Measurements from ENCODE around the gene MAP1LC3A.

Gene MAP1LC3A

GRCh38 chr20:34549291-34549928, 9.1 kb upstream of the MAP1LC3A start:
- H3K79me2 ChIP-seq (ENCODE audit: insufficient read depth, low read length) = no peaks in the 10 kb centered on the region
- H3K36me3 ChIP-seq (ENCODE audit: insufficient read depth, low read length) = no peaks in the 10 kb centered on the region
- H4K20me1 ChIP-seq (ENCODE audit: insufficient read depth, low read length) = no peaks in the 10 kb centered on the region; the same call in 1 of the 2 replicates
- TF ChIP-seq, protein P1, sequence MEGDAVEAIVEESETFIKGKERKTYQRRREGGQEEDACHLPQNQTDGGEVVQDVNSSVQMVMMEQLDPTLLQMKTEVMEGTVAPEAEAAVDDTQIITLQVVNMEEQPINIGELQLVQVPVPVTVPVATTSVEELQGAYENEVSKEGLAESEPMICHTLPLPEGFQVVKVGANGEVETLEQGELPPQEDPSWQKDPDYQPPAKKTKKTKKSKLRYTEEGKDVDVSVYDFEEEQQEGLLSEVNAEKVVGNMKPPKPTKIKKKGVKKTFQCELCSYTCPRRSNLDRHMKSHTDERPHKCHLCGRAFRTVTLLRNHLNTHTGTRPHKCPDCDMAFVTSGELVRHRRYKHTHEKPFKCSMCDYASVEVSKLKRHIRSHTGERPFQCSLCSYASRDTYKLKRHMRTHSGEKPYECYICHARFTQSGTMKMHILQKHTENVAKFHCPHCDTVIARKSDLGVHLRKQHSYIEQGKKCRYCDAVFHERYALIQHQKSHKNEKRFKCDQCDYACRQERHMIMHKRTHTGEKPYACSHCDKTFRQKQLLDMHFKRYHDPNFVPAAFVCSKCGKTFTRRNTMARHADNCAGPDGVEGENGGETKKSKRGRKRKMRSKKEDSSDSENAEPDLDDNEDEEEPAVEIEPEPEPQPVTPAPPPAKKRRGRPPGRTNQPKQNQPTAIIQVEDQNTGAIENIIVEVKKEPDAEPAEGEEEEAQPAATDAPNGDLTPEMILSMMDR (IDR thresholded peaks at IDR 0.05; ENCODE audit: borderline replicate concordance, extremely low read depth, low read length, poor library complexity, severe bottlenecking) = no peak
- TF ChIP-seq EZH2 (IDR thresholded peaks at IDR 0.05; ENCODE audit: borderline replicate concordance, low read depth, low read length, severe bottlenecking) = no peak
- H3K4me3 ChIP-seq (ENCODE audit: low read depth in 1 of 2, low read length in 2 of 2) = no peak overlapping the region
- H2AFZ ChIP-seq (ENCODE audit: low read depth, low read length) = no peak overlapping the region
- ATAC-seq (ENCODE audit: insufficient read depth, low read depth) (no peak), DNase-seq (no peak)
- no peaks in the 10 kb centered on the region for H3K27me3 ChIP-seq (ENCODE audit: insufficient read depth, low read length, poor library complexity)
- no peak overlapping the region for H3K27ac ChIP-seq (ENCODE audit: low read length)
- H3K4me2 ChIP-seq (ENCODE audit: insufficient read depth, low read length) = no peak overlapping the region
- H3K9ac ChIP-seq (ENCODE audit: low read depth, low read length) = no peak overlapping the region
- H3K4me1 ChIP-seq (ENCODE audit: insufficient read depth, low read length) = no peaks in the 10 kb centered on the region
- no peaks in the 10 kb centered on the region for H3K9me3 ChIP-seq (ENCODE audit: insufficient read depth, low read length, severe bottlenecking)

- Histone ChIP-seq H3K4me2 (ENCODE audit: insufficient read depth, low read length) (no peak overlapping the region), H2AFZ (ENCODE audit: low read depth, low read length) (no peak overlapping the region), H3K4me3 (ENCODE audit: low read depth in 1 of 2, low read length in 2 of 2) (no peak overlapping the region), H3K9me3 (ENCODE audit: insufficient read depth, low read length, severe bottlenecking) (no peaks in the 10 kb centered on the region), H3K79me2 (ENCODE audit: insufficient read depth, low read length) (no peaks in the 10 kb centered on the region), H3K27me3 (ENCODE audit: insufficient read depth, low read length, poor library complexity) (no peaks in the 10 kb centered on the region), H3K4me1 (ENCODE audit: insufficient read depth, low read length) (no peaks in the 10 kb centered on the region), H3K9ac (ENCODE audit: low read depth, low read length) (no peak overlapping the region), H3K27ac (ENCODE audit: low read length) (no peak overlapping the region), H3K36me3 (ENCODE audit: insufficient read depth, low read length) (no peaks in the 10 kb centered on the region), H4K20me1 (ENCODE audit: insufficient read depth, low read length) (no peaks in the 10 kb centered on the region; the same call in 1 of the 2 replicates)
- ATAC-seq (ENCODE audit: insufficient read depth, low read depth) = no peak
- TF ChIP-seq, protein P1 (IDR thresholded peaks at IDR 0.05; ENCODE audit: borderline replicate concordance, extremely low read depth, low read length, poor library complexity, severe bottlenecking) = no peak
- no peak for TF ChIP-seq EZH2 (IDR thresholded peaks at IDR 0.05; ENCODE audit: borderline replicate concordance, low read depth, low read length, severe bottlenecking)
- DNase-seq = no peak
Observed at GRCh38 chr20:34549929-34550305, 8.6 kb upstream of the MAP1LC3A start.

- no peak for DNase-seq
- ATAC-seq (ENCODE audit: insufficient read depth, low read depth) = no peak
- Histone ChIP-seq H3K27me3 (ENCODE audit: insufficient read depth, low read length, poor library complexity) (no peaks in the 10 kb centered on the region), H3K4me2 (ENCODE audit: insufficient read depth, low read length) (no peak overlapping the region), H3K79me2 (ENCODE audit: insufficient read depth, low read length) (no peaks in the 10 kb centered on the region), H2AFZ (ENCODE audit: low read depth, low read length) (no peak overlapping the region), H3K36me3 (ENCODE audit: insufficient read depth, low read length) (no peaks in the 10 kb centered on the region), H3K9me3 (ENCODE audit: insufficient read depth, low read length, severe bottlenecking) (no peaks in the 10 kb centered on the region), H4K20me1 (ENCODE audit: insufficient read depth, low read length) (no peaks in the 10 kb centered on the region; the same call in 1 of the 2 replicates), H3K9ac (ENCODE audit: low read depth, low read length) (no peak overlapping the region), H3K27ac (ENCODE audit: low read length) (no peak overlapping the region), H3K4me1 (ENCODE audit: insufficient read depth, low read length) (no peaks in the 10 kb centered on the region), H3K4me3 (ENCODE audit: low read depth in 1 of 2, low read length in 2 of 2) (no peak overlapping the region)
- TF ChIP-seq EZH2 (IDR thresholded peaks at IDR 0.05; ENCODE audit: borderline replicate concordance, low read depth, low read length, severe bottlenecking) = no peak
- TF ChIP-seq, protein P1 (IDR thresholded peaks at IDR 0.05; ENCODE audit: borderline replicate concordance, extremely low read depth, low read length, poor library complexity, severe bottlenecking) = no peak
Observed at GRCh38 chr20:34552569-34552968, 5.9 kb upstream of the MAP1LC3A start.
